K562 (cell line): ENCODE data around the gene PLA2G4D. TPM values are rescaled to one million over a fixed set of nuclear protein-coding genes. Genes with fewer than 3 reads are reported as not detected.

ENCODE experiments used
- ATAC-seq: fragments of 200-7000 bp; cut with Tn5 transposase; 3 replicates; pipeline ENCODE4 v1.9.1; 2020; ENCODE audit warnings: moderate library complexity
- BruUV-seq: library from RNA; stranded (reverse); fragments of 400-500 nt; replicated peaks from 2 replicates; lab custom pipeline; 2021; lab: Mats Ljungman, UMichigan
- CTCF ChIA-PET: fragments of 300-600 bp; formaldehyde crosslinking; extraction: SDS; loops from one replicate; lab custom pipeline; 2021; ENCODE audit warnings: low intra/inter-chr PET ratio; lab: Yijun Ruan, JAX
- POLR2A ChIA-PET: fragments of 300-600, 350-650 bp; sonication (Branson Sonifier 250); formaldehyde crosslinking; extraction: SDS; loops from one replicate; lab custom pipeline; 2021; ENCODE audit warnings: antibody characterized with exemption, inconsistent platforms; lab: Yijun Ruan, JAX
- DNase-seq, 4 experiments: peaks; one replicate each; pipeline versions ENCODE4 v3.0.0 to v3.0.0-alpha.2; 2011 to 2018; ENCODE audit warnings: low spot score in 3 of 4, mixed read lengths in 3 of 4; ENCODE audit errors: extremely low read depth in 1 of 4
- FAIRE-seq: peaks from 2 replicates; lab custom pipeline; 2011; peaks lifted over from hg19 to GRCh38; lab: Jason Lieb, UNC
- H2AFZ ChIP-seq: 2 replicates; pipeline ENCODE4 v1.6.0; 2011; ENCODE audit warnings: low read depth, low read length, control low read depth, inconsistent platforms
- H3K27ac ChIP-seq: fragments of 200-600 bp; 3 replicates; pipeline ENCODE4 v1.8.0; 2011; ENCODE audit warnings: low read depth, mild to moderate bottlenecking, control low read depth, inconsistent platforms, low read length, moderate library complexity, mixed read lengths; ENCODE audit errors: extremely low read depth
- H3K27me3 ChIP-seq, 2 experiments: fragments of 300-600 bp in 1 of 2; 2 replicates in 1 of 2; 3 replicates in 1 of 2; pipeline versions ENCODE4 v1.6.0 to v1.8.0; 2011; ENCODE audit warnings: inconsistent platforms in 2 of 2, low read length in 2 of 2, mild to moderate bottlenecking in 1 of 2, mixed read lengths in 1 of 2, moderate library complexity in 1 of 2; ENCODE audit not compliant: control insufficient read depth in 2 of 2, insufficient read depth in 2 of 2
- H3K36me3 ChIP-seq: fragments of 300-600 bp; 3 replicates; pipeline ENCODE4 v1.8.0; 2011; ENCODE audit warnings: mild to moderate bottlenecking, low read length, inconsistent platforms; ENCODE audit not compliant: control insufficient read depth, insufficient read depth
- H3K4me1 ChIP-seq, 2 experiments: fragments of 200-600 bp in 1 of 2; replicated peaks in 1 of 2; 2 replicates in 1 of 2; 3 replicates in 1 of 2; pipeline versions ENCODE4 v1.5.1 to v1.8.0; 2011; ENCODE audit warnings: inconsistent platforms in 2 of 2, low read length in 2 of 2, mild to moderate bottlenecking in 1 of 2, mixed read lengths in 1 of 2, moderate library complexity in 1 of 2; ENCODE audit not compliant: control insufficient read depth in 2 of 2, insufficient read depth in 2 of 2
- H3K4me2 ChIP-seq: 2 replicates; pipeline ENCODE4 v1.6.1; 2011; ENCODE audit warnings: low read length, control low read depth, inconsistent platforms, mixed read lengths; ENCODE audit not compliant: insufficient read depth
- H3K4me3 ChIP-seq: fragments of 200-600 bp; sonication (generic), shearing (Covaris generic); 2 replicates; pipeline ENCODE4 v1.5.1; 2016; ENCODE audit warnings: control low read depth, inconsistent platforms
- H3K79me2 ChIP-seq: fragments of 200-600 bp; 3 replicates; pipeline ENCODE4 v1.8.0; 2011; ENCODE audit warnings: low read length, inconsistent platforms; ENCODE audit not compliant: control insufficient read depth, insufficient read depth
- H3K9ac ChIP-seq, 2 experiments: 2 replicates each; pipeline versions ENCODE4 v1.6.0 to v1.6.1; 2011; ENCODE audit warnings: low read depth in 2 of 2, low read length in 2 of 2, control low read depth in 1 of 2, inconsistent platforms in 1 of 2, mild to moderate bottlenecking in 1 of 2, mixed read lengths in 1 of 2; ENCODE audit not compliant: insufficient read depth in 1 of 2
- H3K9me1 ChIP-seq: one replicate; pipeline ENCODE4 v1.6.0; 2011; ENCODE audit warnings: inconsistent platforms, mild to moderate bottlenecking, low read length, moderate library complexity; ENCODE audit not compliant: control insufficient read depth, insufficient read depth
- H3K9me3 ChIP-seq: replicated peaks from 2 replicates; pipeline ENCODE4 v1.5.1; 2011; ENCODE audit warnings: low read depth, low read length, inconsistent platforms; ENCODE audit not compliant: control insufficient read depth, insufficient read depth
- H4K20me1 ChIP-seq: replicated peaks from 2 replicates; pipeline ENCODE4 v1.6.1; 2011; ENCODE audit warnings: low read length, inconsistent platforms, mixed read lengths; ENCODE audit not compliant: control insufficient read depth, insufficient read depth
- BRD9 ChIP-seq: fragments of 450-650 bp; IDR thresholded peaks from 2 replicates; pipeline ENCODE4 v1.6.1; 2018; ENCODE audit warnings: low read depth; ENCODE audit not compliant: partially characterized antibody
- CCAR2 ChIP-seq: fragments of 200-400 bp; formaldehyde crosslinking; IDR thresholded peaks from 2 replicates; pipeline ENCODE4 v1.6.1; 2017; ENCODE audit warnings: mild to moderate bottlenecking, low read depth, low read length
- ELF4 ChIP-seq: fragments of 450-650 bp; formaldehyde crosslinking; IDR thresholded peaks from 2 replicates; pipeline ENCODE4 v1.4.0; 2022; ENCODE audit warnings: missing genetic modification characterization
- EP400 ChIP-seq: fragments of 450-650 bp; IDR thresholded peaks from 2 replicates; pipeline ENCODE4 v1.6.1; 2017; ENCODE audit warnings: antibody characterized with exemption, mild to moderate bottlenecking, moderate library complexity
- HDGF ChIP-seq: fragments of 450-650 bp; IDR thresholded peaks from 2 replicates; pipeline ENCODE4 v1.6.1; 2016
- HMGN3 ChIP-seq: IDR thresholded peaks from 2 replicates; pipeline ENCODE4 v1.6.1; 2011; ENCODE audit warnings: borderline replicate concordance, low read depth, mild to moderate bottlenecking, mixed read lengths, low read length; ENCODE audit not compliant: insufficient read length; ENCODE audit errors: extremely low read depth
- HNRNPH1 ChIP-seq: fragments of 200-400 bp; formaldehyde crosslinking; optimal IDR thresholded peaks from 2 replicates; pipeline ENCODE3; 2017; ENCODE audit warnings: low read depth, mild to moderate bottlenecking, low read length, moderate library complexity
- HNRNPUL1 ChIP-seq: fragments of 200-400 bp; formaldehyde crosslinking; IDR thresholded peaks from 2 replicates; pipeline ENCODE4 v1.6.1; 2017; ENCODE audit warnings: low read length
- IFI16 ChIP-seq: fragments of 250-450 bp; sonication (Bioruptor Pico); IDR thresholded peaks from 2 replicates; pipeline ENCODE4 v2.1.2; 2022; ENCODE audit warnings: mild to moderate bottlenecking, inconsistent platforms
- STAT5A ChIP-seq: IDR thresholded peaks from 2 replicates; pipeline ENCODE4 v1.6.1; 2012; ENCODE audit warnings: low read length, inconsistent platforms, borderline replicate concordance
- TAL1 ChIP-seq: fragments of 450-650 bp; IDR thresholded peaks from 2 replicates; pipeline ENCODE4 v1.6.1; 2016; ENCODE audit warnings: mild to moderate bottlenecking
- TCF15 ChIP-seq: fragments of 250-450 bp; sonication (Bioruptor Pico); IDR thresholded peaks from 2 replicates; pipeline ENCODE4 v1.8.0; 2022; ENCODE audit warnings: moderate library complexity, mild to moderate bottlenecking, inconsistent platforms
- XRCC4 ChIP-seq: IDR thresholded peaks from one replicate; pipeline ENCODE4 v1.6.1; 2011; ENCODE audit not compliant: insufficient read depth, insufficient read length; ENCODE audit errors: extremely low read depth
- ZC3H4 ChIP-seq: sonication (generic); formaldehyde crosslinking; IDR thresholded peaks from 2 replicates; pipeline ENCODE4 v1.9.0; 2021; ENCODE audit warnings: missing genetic modification reagents, borderline replicate concordance
- ZFP36 ChIP-seq: fragments of 150-350 bp; IDR thresholded peaks from 2 replicates; pipeline ENCODE4 v1.6.1; 2018; ENCODE audit warnings: low read length, low read depth; ENCODE audit not compliant: partially characterized antibody
- ZNF551 ChIP-seq: fragments of 250-450 bp; sonication (Bioruptor Pico); IDR thresholded peaks from 2 replicates; pipeline ENCODE4 v1.5.0; 2021; ENCODE audit warnings: mild to moderate bottlenecking, moderate library complexity
- WGBS: fragments of 100-300 bp; shearing (Covaris generic); methylation state at CpG from one replicate; pipeline ENCODE4 v1.1.6; 2016; ENCODE audit warnings: low coverage, mixed read lengths; ENCODE audit not compliant: insufficient coverage; ENCODE audit errors: missing lambda C conversion rate; 5-methylcytosine and 5-hydroxymethylcytosine counted together
- in situ Hi-C: fragments of 300-500 bp; cut with MboI; formaldehyde crosslinking; loops from 4 replicates; pipeline ENCODE4 v1.15.0; 2018; ENCODE audit warnings: inconsistent platforms, mixed read lengths
- intact Hi-C: fragments of 100-400 bp; cut with micrococcal nuclease; formaldehyde crosslinking; loops from 2 replicates; pipeline ENCODE4 v1.14.2; 2022
- polyA plus RNA-seq, 8 experiments: library from polyadenylated mRNA; depleted of rRNA in 4 of 8; stranded (reverse) in 5 of 8; unstranded in 3 of 8; fragments of >200 nt; fragmentation: Nextera tagmentation in 2 of 8; fragmentation: Illumina TruSeq in 1 of 8; extraction: Ambion mirVana in 2 of 8; extraction: Trizol in 1 of 8; gene quantifications; 2 replicates each; pipeline versions ENCODE4 v1.2.1 to v1.2.3, GENCODE V29; 2011 to 2014; ENCODE audit warnings: inconsistent platforms in 1 of 8, missing spikeins in 1 of 8
- total RNA-seq, 7 experiments: library from RNA; depleted of rRNA in 6 of 7; stranded (reverse); fragments of >200 nt in 6 of 7; fragmentation: Illumina TruSeq in 2 of 7; extraction: Trizol in 2 of 7; gene quantifications; 2 replicates each; pipeline versions ENCODE4 v1.2.1 to v1.2.3, GENCODE V29; 2011 to 2021; ENCODE audit warnings: low replicate concordance in 1 of 7
- TF ChIP-seq, protein P1 (sequence below): sonication (generic); formaldehyde crosslinking; IDR thresholded peaks from 2 replicates; pipeline ENCODE4 v1.5.0; 2020; ENCODE audit warnings: missing genetic modification reagents

PLA2G4D gene
- total and polyA plus RNA-seq, 9 of the 15 experiments (the other 6 are each of a cell fraction or from before 2014, with no cell fraction given), result 0.04 TPM; not detected in 8

GRCh38 chr15:42136513-42136912, 42.2 kb upstream of the PLA2G4D start:
- no peaks in the 10 kb centered on the region for H3K9me1 ChIP-seq
- H2AFZ ChIP-seq, result no peak overlapping the region
- peaks cover 0 to 34% of the 10 kb centered on the region in 2 experiments; a peak in 3 of 5 replicates for H3K27me3 ChIP-seq
- H3K9me3 ChIP-seq, result no peaks in the 10 kb centered on the region
- CTCF ChIA-PET, result interaction anchor here (0.9 kb wide), 1 partner anchor 13 kb away, joined by 5 read pairs; no protein-coding TSS in a partner anchor
- H3K79me2 ChIP-seq, result no peaks in the 10 kb centered on the region
- no peak for FAIRE-seq
- H3K9ac ChIP-seq, result no peak overlapping the region
- ATAC-seq, result no peak
- H3K4me2 ChIP-seq, result no peak overlapping the region
- TF ChIP-seq BRD9 (no peak), IFI16 (CRISPR knock-in tag) (no peak), ZNF551 (CRISPR knock-in tag) (no peak), HNRNPH1 (no peak), HNRNPUL1 (no peak), TAL1 (no peak), EP400 (no peak), HDGF (no peak), TCF15 (CRISPR knock-in tag) (no peak), ELF4 (CRISPR knock-in tag) (no peak), XRCC4 (no peak), ZC3H4 (no peak), STAT5A (no peak), HMGN3 (no peak), CCAR2 (no peak), ZFP36 (no peak)
- TF ChIP-seq, protein P1, sequence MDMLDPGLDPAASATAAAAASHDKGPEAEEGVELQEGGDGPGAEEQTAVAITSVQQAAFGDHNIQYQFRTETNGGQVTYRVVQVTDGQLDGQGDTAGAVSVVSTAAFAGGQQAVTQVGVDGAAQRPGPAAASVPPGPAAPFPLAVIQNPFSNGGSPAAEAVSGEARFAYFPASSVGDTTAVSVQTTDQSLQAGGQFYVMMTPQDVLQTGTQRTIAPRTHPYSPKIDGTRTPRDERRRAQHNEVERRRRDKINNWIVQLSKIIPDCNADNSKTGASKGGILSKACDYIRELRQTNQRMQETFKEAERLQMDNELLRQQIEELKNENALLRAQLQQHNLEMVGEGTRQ (CRISPR knock-in tag), result no peak
- no peaks in the 10 kb centered on the region for H3K36me3 ChIP-seq
- BruUV-seq, result no TSS peak
- POLR2A ChIA-PET, result no interaction called here
- in situ Hi-C loops, result loop anchor here (5.0 kb wide), 1 partner anchor 69 kb away; no protein-coding TSS in a partner anchor
- H3K27ac ChIP-seq, result no peak overlapping the region
- no peak for DNase-seq
- H4K20me1 ChIP-seq, result 0 out of 2 replicates have a peak, but pooled peaks cover 4% of the 10 kb centered on the region
- 17% methylated on average over 11 of the region's 11 CpGs for WGBS
- peaks cover 5 to 7% of the 10 kb centered on the region in 2 experiments; a peak in 3 of 5 replicates for H3K4me1 ChIP-seq
- intact Hi-C loops, result loop anchor here (5.0 kb wide), 2 partner anchors 54 to 251 kb away; no protein-coding TSS in a partner anchor
- H3K4me3 ChIP-seq, result no peak overlapping the region
